HepG2 (cell line): ENCODE data around the gene TRIM59. TPM values are rescaled to one million over a fixed set of nuclear protein-coding genes. Genes with fewer than 3 reads are reported as not detected.

Source experiments
- CC2D1A ChIP-seq: sonication (generic); formaldehyde crosslinking; IDR thresholded peaks from 2 replicates; pipeline ENCODE4 v1.8.1; 2023; ENCODE audit warnings: mild to moderate bottlenecking, missing genetic modification reagents
- ELF3 ChIP-seq: IDR thresholded peaks from 2 replicates; pipeline ENCODE4 v1.6.1; 2016; ENCODE audit warnings: missing genetic modification reagents, missing compliant biosample characterization
- FOSL2 ChIP-seq: sonication (generic); formaldehyde crosslinking; IDR thresholded peaks from 2 replicates; pipeline ENCODE4 v1.4.0; 2020; ENCODE audit warnings: missing genetic modification reagents
- HNRNPLL ChIP-seq: fragments of 200-400 bp; formaldehyde crosslinking; IDR thresholded peaks from 2 replicates; pipeline ENCODE4 v1.6.1; 2017; ENCODE audit warnings: mild to moderate bottlenecking, low read depth, low read length; ENCODE audit not compliant: poor library complexity, severe bottlenecking
- KLF12 ChIP-seq: sonication (generic); formaldehyde crosslinking; IDR thresholded peaks from 2 replicates; pipeline ENCODE4 v1.4.0; 2020; ENCODE audit warnings: missing genetic modification reagents, borderline replicate concordance
- MBD4 ChIP-seq: IDR thresholded peaks from 2 replicates; pipeline ENCODE4 v1.6.1; 2012; ENCODE audit warnings: low read length, inconsistent platforms, borderline replicate concordance
- MIER3 ChIP-seq: IDR thresholded peaks from 2 replicates; pipeline ENCODE4 v1.6.1; 2016; ENCODE audit warnings: missing compliant biosample characterization, borderline replicate concordance
- RFX3 ChIP-seq: IDR thresholded peaks from 2 replicates; pipeline ENCODE4 v1.6.1; 2016; ENCODE audit warnings: missing biosample characterization, missing genetic modification reagents
- SAP130 ChIP-seq: IDR thresholded peaks from 2 replicates; pipeline ENCODE4 v1.6.1; 2016; ENCODE audit warnings: low read depth
- SP1 ChIP-seq, 2 experiments: fragments of 450-650 bp in 1 of 2; sonication (generic) in 1 of 2; formaldehyde crosslinking in 1 of 2; IDR thresholded peaks; 2 replicates each; pipeline versions ENCODE4 v1.4.0 to v1.6.1; 2016 to 2020; ENCODE audit warnings: missing genetic modification reagents in 1 of 2
- SRY ChIP-seq: sonication (generic); formaldehyde crosslinking; IDR thresholded peaks from 2 replicates; pipeline ENCODE4 v1.8.0; 2022; ENCODE audit warnings: mild to moderate bottlenecking, missing genetic modification reagents
- SUZ12 ChIP-seq: fragments of 150-350 bp; IDR thresholded peaks from 2 replicates; pipeline ENCODE4 v1.6.1; 2014; ENCODE audit warnings: low read depth, low read length
- TBL1XR1 ChIP-seq: fragments of 150-350 bp; IDR thresholded peaks from 2 replicates; pipeline ENCODE4 v1.6.1; 2014; ENCODE audit warnings: borderline replicate concordance, low read length; ENCODE audit not compliant: partially characterized antibody
- TGIF2 ChIP-seq: IDR thresholded peaks from 2 replicates; pipeline ENCODE4 v1.6.1; 2016; ENCODE audit warnings: control low read depth, missing compliant biosample characterization
- TRIM24 ChIP-seq: sonication (generic); formaldehyde crosslinking; IDR thresholded peaks from 2 replicates; pipeline ENCODE4 v1.8.0; 2022; ENCODE audit warnings: mild to moderate bottlenecking, missing genetic modification reagents
- ZC3H13 ChIP-seq: sonication (generic); formaldehyde crosslinking; IDR thresholded peaks from 2 replicates; pipeline ENCODE4 v1.8.1; 2023; ENCODE audit warnings: mild to moderate bottlenecking, missing genetic modification reagents, moderate library complexity
- ZMYM4 ChIP-seq: sonication (generic); formaldehyde crosslinking; IDR thresholded peaks from 2 replicates; pipeline ENCODE4 v1.8.1; 2023; ENCODE audit warnings: mild to moderate bottlenecking, missing genetic modification reagents
- ZNF124 ChIP-seq: sonication (generic); formaldehyde crosslinking; IDR thresholded peaks from 2 replicates; pipeline ENCODE4 v1.4.0; 2020; ENCODE audit warnings: missing genetic modification reagents
- ZNF143 ChIP-seq: sonication (generic); formaldehyde crosslinking; IDR thresholded peaks from 2 replicates; pipeline ENCODE4 v1.4.0; 2020; ENCODE audit warnings: missing genetic modification reagents
- ZNF670 ChIP-seq: sonication (generic); formaldehyde crosslinking; IDR thresholded peaks from 2 replicates; pipeline ENCODE4 v1.8.0; 2022; ENCODE audit warnings: mild to moderate bottlenecking, missing genetic modification reagents, borderline replicate concordance
- polyA plus RNA-seq, 8 experiments: library from polyadenylated mRNA; depleted of rRNA in 3 of 8; stranded (reverse) in 7 of 8; unstranded in 1 of 8; fragments of >200 nt; fragmentation: Illumina TruSeq in 4 of 8; extraction: Trizol in 4 of 8; gene quantifications; 2 replicates each; pipeline versions ENCODE4 v1.2.1 to v1.2.3, GENCODE V29; 2011 to 2016; ENCODE audit warnings: low read depth in 4 of 8, missing spikeins in 1 of 8, mixed read lengths in 1 of 8; ENCODE audit not compliant: insufficient read depth in 1 of 8
- total RNA-seq, 5 experiments: library from RNA; depleted of rRNA; stranded (reverse); fragments of >200 nt; fragmentation: Illumina TruSeq; extraction: Trizol; gene quantifications; 2 replicates each; pipeline ENCODE4 v1.2.3, GENCODE V29; 2016; ENCODE audit warnings: low read depth in 1 of 5
- TF ChIP-seq, protein P1 (sequence below): sonication (generic); formaldehyde crosslinking; IDR thresholded peaks from 2 replicates; pipeline ENCODE4 v1.5.0; 2020; ENCODE audit warnings: missing genetic modification reagents
- TF ChIP-seq, protein P2 (sequence below): sonication (generic); formaldehyde crosslinking; IDR thresholded peaks from 2 replicates; pipeline ENCODE4 v1.5.1; 2020; ENCODE audit warnings: missing genetic modification reagents, mild to moderate bottlenecking, borderline replicate concordance
- TF ChIP-seq, protein P3 (sequence below): sonication (generic); formaldehyde crosslinking; IDR thresholded peaks from 2 replicates; pipeline ENCODE4 v1.8.1; 2022; ENCODE audit warnings: mild to moderate bottlenecking, missing genetic modification reagents
- TF ChIP-seq, protein P4 (sequence below): sonication (generic); formaldehyde crosslinking; IDR thresholded peaks from 2 replicates; pipeline ENCODE4 v1.5.0; 2020; ENCODE audit warnings: missing genetic modification reagents, mild to moderate bottlenecking, borderline replicate concordance
- TF ChIP-seq, protein P5 (sequence below): sonication (generic); formaldehyde crosslinking; IDR thresholded peaks from 2 replicates; pipeline ENCODE4 v1.8.1; 2023; ENCODE audit warnings: mild to moderate bottlenecking, missing genetic modification reagents, borderline replicate concordance

TRIM59 gene
- total and polyA plus RNA-seq, 2 of the 13 experiments (the other 11 are each of a cell fraction or from before 2014, with no cell fraction given): 1.3 to 3.2 TPM

GRCh38 chr3:160399125-160400029 lies 50.2 kb downstream of the TRIM59 start, which contains the start of the genes IFT80 and SMC4 (continued):
- TF ChIP-seq RFX3 (peak; percentile 72), ZNF124 (CRISPR knock-in tag) (0 out of 2 replicates have a peak, but pooled peaks have one; percentile 3), ZC3H13 (CRISPR knock-in tag) (0 out of 2 replicates have a peak, but pooled peaks have one; percentile 65), TGIF2 (CRISPR knock-in tag) (peak; percentile 81), FOSL2 (CRISPR knock-in tag) (peak; percentile 4; the same call in 1 of the 2 replicates), SUZ12 (peak; percentile 41; the same call in 1 of the 2 replicates), CC2D1A (CRISPR knock-in tag) (peak; percentile 90; the same call in 1 of the 2 replicates), MBD4 (0 out of 2 replicates have a peak, but pooled peaks have one; percentile 54), SP1 (IDR thresholded peaks at IDR 0.05) (no peak), SP1 (CRISPR knock-in tag; IDR thresholded peaks at IDR 0.05) (peak; percentile 72), TBL1XR1 (no peak), SRY (no peak; the same call in 1 of the 2 replicates), SAP130 (CRISPR knock-in tag) (peak; percentile 98), ZMYM4 (peak; percentile 90), ZNF143 (peak; percentile 90), ELF3 (CRISPR knock-in tag) (peak; percentile 28; the same call in 1 of the 2 replicates), TRIM24 (CRISPR knock-in tag) (no peak), HNRNPLL (peak; percentile 40), KLF12 (CRISPR knock-in tag) (0 out of 2 replicates have a peak, but pooled peaks have one; percentile 11), MIER3 (CRISPR knock-in tag) (0 out of 2 replicates have a peak, but pooled peaks have one; percentile 50), ZNF670 (peak; percentile 25; the same call in 1 of the 2 replicates)
- TF ChIP-seq, protein P1, sequence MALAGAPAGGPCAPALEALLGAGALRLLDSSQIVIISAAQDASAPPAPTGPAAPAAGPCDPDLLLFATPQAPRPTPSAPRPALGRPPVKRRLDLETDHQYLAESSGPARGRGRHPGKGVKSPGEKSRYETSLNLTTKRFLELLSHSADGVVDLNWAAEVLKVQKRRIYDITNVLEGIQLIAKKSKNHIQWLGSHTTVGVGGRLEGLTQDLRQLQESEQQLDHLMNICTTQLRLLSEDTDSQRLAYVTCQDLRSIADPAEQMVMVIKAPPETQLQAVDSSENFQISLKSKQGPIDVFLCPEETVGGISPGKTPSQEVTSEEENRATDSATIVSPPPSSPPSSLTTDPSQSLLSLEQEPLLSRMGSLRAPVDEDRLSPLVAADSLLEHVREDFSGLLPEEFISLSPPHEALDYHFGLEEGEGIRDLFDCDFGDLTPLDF: peak; percentile 96
- TF ChIP-seq, protein P2, sequence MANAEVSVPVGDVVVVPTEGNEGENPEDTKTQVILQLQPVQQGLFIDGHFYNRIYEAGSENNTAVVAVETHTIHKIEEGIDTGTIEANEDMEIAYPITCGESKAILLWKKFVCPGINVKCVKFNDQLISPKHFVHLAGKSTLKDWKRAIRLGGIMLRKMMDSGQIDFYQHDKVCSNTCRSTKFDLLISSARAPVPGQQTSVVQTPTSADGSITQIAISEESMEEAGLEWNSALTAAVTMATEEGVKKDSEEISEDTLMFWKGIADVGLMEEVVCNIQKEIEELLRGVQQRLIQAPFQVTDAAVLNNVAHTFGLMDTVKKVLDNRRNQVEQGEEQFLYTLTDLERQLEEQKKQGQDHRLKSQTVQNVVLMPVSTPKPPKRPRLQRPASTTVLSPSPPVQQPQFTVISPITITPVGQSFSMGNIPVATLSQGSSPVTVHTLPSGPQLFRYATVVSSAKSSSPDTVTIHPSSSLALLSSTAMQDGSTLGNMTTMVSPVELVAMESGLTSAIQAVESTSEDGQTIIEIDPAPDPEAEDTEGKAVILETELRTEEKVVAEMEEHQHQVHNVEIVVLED (CRISPR knock-in tag): peak; percentile 49; the same call in 1 of the 2 replicates
- TF ChIP-seq, protein P3, sequence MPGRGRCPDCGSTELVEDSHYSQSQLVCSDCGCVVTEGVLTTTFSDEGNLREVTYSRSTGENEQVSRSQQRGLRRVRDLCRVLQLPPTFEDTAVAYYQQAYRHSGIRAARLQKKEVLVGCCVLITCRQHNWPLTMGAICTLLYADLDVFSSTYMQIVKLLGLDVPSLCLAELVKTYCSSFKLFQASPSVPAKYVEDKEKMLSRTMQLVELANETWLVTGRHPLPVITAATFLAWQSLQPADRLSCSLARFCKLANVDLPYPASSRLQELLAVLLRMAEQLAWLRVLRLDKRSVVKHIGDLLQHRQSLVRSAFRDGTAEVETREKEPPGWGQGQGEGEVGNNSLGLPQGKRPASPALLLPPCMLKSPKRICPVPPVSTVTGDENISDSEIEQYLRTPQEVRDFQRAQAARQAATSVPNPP (CRISPR knock-in tag): peak; percentile 54; the same call in 1 of the 2 replicates
- TF ChIP-seq, protein P4, sequence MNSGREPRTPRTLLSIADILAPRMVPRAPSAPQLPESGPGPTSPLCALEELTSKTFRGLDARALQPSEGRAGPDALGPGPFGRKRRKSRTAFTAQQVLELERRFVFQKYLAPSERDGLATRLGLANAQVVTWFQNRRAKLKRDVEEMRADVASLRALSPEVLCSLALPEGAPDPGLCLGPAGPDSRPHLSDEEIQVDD: no peak
- TF ChIP-seq, protein P5, sequence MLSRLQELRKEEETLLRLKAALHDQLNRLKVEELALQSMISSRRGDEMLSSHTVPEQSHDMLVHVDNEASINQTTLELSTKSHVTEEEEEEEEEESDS: no peak; the same call in 1 of the 2 replicates
